Upper lobe of left lung (tissue), 6 donors: Measurements from ENCODE around the gene GCHFR. TPM values are rescaled to one million over a fixed set of nuclear protein-coding genes. Genes with fewer than 3 reads are reported as not detected.

ENCODE experiments used
- ATAC-seq, 2 donors: fragments of 200-7000 bp; cut with Tn5 transposase; one replicate each; pipeline ENCODE4 v1.9.1; 2022; ENCODE audit warnings: mild to moderate bottlenecking in 2 of 2, moderate library complexity in 2 of 2; ENCODE audit not compliant: low FRiP score in 2 of 2
- DNase-seq, 2 donors: peaks; one replicate each; pipeline ENCODE4 v3.0.0-alpha.2; 2019 to 2020
- H3K27ac ChIP-seq, 4 donors: fragments of 200-600 bp; sonication (generic); one replicate each; pipeline ENCODE4 v1.5.1; 2016 to 2019
- H3K27me3 ChIP-seq, 4 donors: fragments of 200-600 bp; sonication (generic); one replicate each; pipeline ENCODE4 v1.5.1; 2017 to 2019
- H3K36me3 ChIP-seq, 4 donors: fragments of 200-600 bp; sonication (generic); one replicate each; pipeline ENCODE4 v1.5.1; 2016 to 2019
- H3K4me1 ChIP-seq, 4 donors: fragments of 200-600 bp; sonication (generic); one replicate each; pipeline ENCODE4 v1.5.1; 2018 to 2019
- H3K4me3 ChIP-seq, 4 donors: fragments of 200-600 bp; sonication (generic); one replicate each; pipeline ENCODE4 v1.5.1; 2017 to 2019; ENCODE audit warnings: mild to moderate bottlenecking in 2 of 4, moderate library complexity in 1 of 4
- H3K9me3 ChIP-seq, 4 donors: fragments of 200-600 bp; sonication (generic); one replicate each; pipeline ENCODE4 v1.5.1; 2018 to 2019
- EP300 ChIP-seq, 4 donors: sonication (generic); formaldehyde crosslinking; IDR thresholded peaks; one replicate each; pipeline ENCODE4 v1.5.1; 2017; ENCODE audit warnings: antibody characterized with exemption in 4 of 4, control low read depth in 2 of 4
- POLR2A ChIP-seq, 4 donors: fragments of 450-650 bp; IDR thresholded peaks; one replicate each; pipeline ENCODE4 v1.5.1; 2016 to 2017; ENCODE audit warnings: antibody characterized with exemption in 4 of 4, mild to moderate bottlenecking in 2 of 4
- POLR2AphosphoS5 ChIP-seq, 2 donors: sonication (generic); formaldehyde crosslinking; IDR thresholded peaks; one replicate each; pipeline ENCODE4 v1.5.1; 2017; ENCODE audit warnings: antibody characterized with exemption in 2 of 2
- WGBS, 2 donors: methylation state at CpG; one replicate each; pipeline ENCODE4 v1.1.5; 2017 to 2018; 5-methylcytosine and 5-hydroxymethylcytosine counted together
- total RNA-seq, 6 donors: library from RNA; depleted of rRNA in 4 of 6; stranded (reverse); fragments of >200 nt in 4 of 6; gene quantifications; one replicate each; pipeline versions ENCODE4 v1.1.0 to v1.2.1, GENCODE V29; 2016 to 2021
- TF ChIP-seq, protein P1 (sequence below), 6 experiments: fragments of 450-650 bp in 4 of 6; fragments of 200-600 bp in 2 of 6; sonication (generic) in 2 of 6; IDR thresholded peaks; one replicate each; pipeline ENCODE4 v1.5.1; 2016 to 2019; ENCODE audit warnings: antibody characterized with exemption in 6 of 6
- donor health status: DM: no; HTN: no; CAD: no; lungs with moderate emphysema.
- donor health status: DM: no; HTN: yes; CAD: no; lungs with severe emphysema.

The GCHFR gene
- total RNA-seq, 6 donors from 2014 or later: 84.9 to 206 (median 105) TPM

DNA sequence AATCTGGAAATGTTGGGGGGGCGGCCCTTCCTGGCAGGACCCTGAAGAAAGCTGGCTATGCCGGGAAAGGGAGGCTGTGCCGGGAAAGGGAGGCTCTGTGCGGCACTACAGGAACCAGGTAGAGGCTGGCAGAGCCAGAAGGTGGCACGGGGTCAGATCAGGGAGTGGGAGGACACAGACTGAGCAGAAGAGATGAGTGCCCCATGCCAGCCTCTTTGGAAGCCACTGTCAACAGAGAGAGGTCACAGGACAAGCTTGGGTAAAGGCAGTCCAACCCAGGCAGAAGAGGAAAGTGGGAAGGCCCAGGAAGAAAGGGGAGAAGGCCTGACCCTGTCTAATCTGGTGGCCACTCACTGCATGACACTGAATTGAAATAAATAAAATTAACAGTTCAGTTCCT is 7.4 kb downstream of the GCHFR start:
- H3K27ac ChIP-seq: peak overlapping the region in 2 of 4 donors; percentile 75 to 81
- TF ChIP-seq, protein P1, sequence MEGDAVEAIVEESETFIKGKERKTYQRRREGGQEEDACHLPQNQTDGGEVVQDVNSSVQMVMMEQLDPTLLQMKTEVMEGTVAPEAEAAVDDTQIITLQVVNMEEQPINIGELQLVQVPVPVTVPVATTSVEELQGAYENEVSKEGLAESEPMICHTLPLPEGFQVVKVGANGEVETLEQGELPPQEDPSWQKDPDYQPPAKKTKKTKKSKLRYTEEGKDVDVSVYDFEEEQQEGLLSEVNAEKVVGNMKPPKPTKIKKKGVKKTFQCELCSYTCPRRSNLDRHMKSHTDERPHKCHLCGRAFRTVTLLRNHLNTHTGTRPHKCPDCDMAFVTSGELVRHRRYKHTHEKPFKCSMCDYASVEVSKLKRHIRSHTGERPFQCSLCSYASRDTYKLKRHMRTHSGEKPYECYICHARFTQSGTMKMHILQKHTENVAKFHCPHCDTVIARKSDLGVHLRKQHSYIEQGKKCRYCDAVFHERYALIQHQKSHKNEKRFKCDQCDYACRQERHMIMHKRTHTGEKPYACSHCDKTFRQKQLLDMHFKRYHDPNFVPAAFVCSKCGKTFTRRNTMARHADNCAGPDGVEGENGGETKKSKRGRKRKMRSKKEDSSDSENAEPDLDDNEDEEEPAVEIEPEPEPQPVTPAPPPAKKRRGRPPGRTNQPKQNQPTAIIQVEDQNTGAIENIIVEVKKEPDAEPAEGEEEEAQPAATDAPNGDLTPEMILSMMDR (IDR thresholded peaks at IDR 0.05): no peak
- TF ChIP-seq POLR2AphosphoS5 (IDR thresholded peaks at IDR 0.05) (no peak), EP300 (IDR thresholded peaks at IDR 0.05) (no peak), POLR2A (IDR thresholded peaks at IDR 0.05) (no peak)
- no peaks in the 10 kb centered on the region for H3K27me3 ChIP-seq
- ATAC-seq (no peak), DNase-seq (no peak)
- peaks cover 11 to 41% (median 26%) of the 10 kb centered on the region in 4 donors for H3K4me1 ChIP-seq
- 93 to 94% methylated on average over 5 of the region's 5 CpGs for WGBS, 2 donors
- peaks cover 5 to 79% (median 58%) of the 10 kb centered on the region in 4 donors for H3K36me3 ChIP-seq
- no peaks in the 10 kb centered on the region for H3K9me3 ChIP-seq
- H3K4me3 ChIP-seq: no peak overlapping the region

DNA sequence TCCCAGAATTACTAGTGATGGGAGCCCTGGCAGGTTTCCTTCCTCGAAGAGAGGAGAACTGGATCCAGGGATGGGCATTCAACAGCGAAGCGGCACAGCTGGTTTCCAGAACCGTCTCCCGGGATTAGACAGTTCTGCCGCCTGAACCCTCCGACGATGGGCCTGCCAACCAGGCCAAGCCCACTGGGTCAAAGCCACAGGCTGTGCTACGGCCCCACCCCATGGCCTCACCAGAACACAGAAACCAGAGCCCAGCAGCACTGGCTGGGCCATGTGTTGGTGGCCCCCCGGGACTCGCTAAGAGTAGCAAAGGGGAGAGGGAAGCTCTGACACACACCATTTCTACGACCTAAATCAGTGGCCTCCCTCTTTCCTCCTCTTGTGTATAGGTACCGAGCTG is 8.1 kb downstream of the GCHFR start:
- WGBS, 2 donors: 91% methylated on average over 9 to 11 of the region's 13 CpGs
- H3K9me3 ChIP-seq: no peaks in the 10 kb centered on the region
- no peak overlapping the region for H3K27ac ChIP-seq
- H3K27me3 ChIP-seq: no peaks in the 10 kb centered on the region
- H3K4me1 ChIP-seq: peaks cover 11 to 49% (median 28%) of the 10 kb centered on the region in 4 donors
- DNase-seq (peak in 1 of 2 donors; percentile 54), ATAC-seq (no peak)
- no peak for TF ChIP-seq EP300 (IDR thresholded peaks at IDR 0.05)
- TF ChIP-seq POLR2AphosphoS5 (IDR thresholded peaks at IDR 0.05): no peak
- no peak for TF ChIP-seq POLR2A (IDR thresholded peaks at IDR 0.05)
- TF ChIP-seq, protein P1 (IDR thresholded peaks at IDR 0.05): no peak
- peaks cover 5 to 84% (median 62%) of the 10 kb centered on the region in 4 donors for H3K36me3 ChIP-seq
- H3K4me3 ChIP-seq: no peak overlapping the region

DNA sequence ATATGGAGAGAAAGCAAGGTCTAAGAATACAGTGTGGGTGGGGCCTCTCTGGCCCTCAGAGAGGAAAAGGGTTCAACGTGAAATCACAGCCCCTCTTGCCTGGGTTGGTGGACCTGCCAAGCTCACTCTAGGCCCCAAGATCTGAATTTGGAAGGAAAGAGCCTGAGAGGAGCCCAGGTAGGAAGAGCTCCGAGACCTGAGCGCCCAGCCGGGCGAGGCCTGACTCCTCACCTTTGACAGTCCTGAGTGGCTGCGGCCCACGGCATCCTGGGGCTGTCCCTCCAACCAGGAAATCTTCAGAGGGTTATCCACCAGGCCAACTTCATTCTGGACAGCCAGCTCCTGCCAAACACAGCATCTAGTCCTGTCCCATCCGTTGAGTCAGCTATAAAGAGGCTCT is 9.6 kb downstream of the GCHFR start:
- no peak for ATAC-seq
- Histone ChIP-seq H3K36me3 (peaks cover 6 to 84% (median 59%) of the 10 kb centered on the region in 4 donors), H3K27me3 (no peaks in the 10 kb centered on the region), H3K4me1 (peaks cover 11 to 36% (median 28%) of the 10 kb centered on the region in 4 donors), H3K9me3 (no peaks in the 10 kb centered on the region), H3K27ac (no peak overlapping the region), H3K4me3 (no peak overlapping the region)
- TF ChIP-seq EP300 (IDR thresholded peaks at IDR 0.05) (no peak), POLR2A (IDR thresholded peaks at IDR 0.05) (no peak), POLR2AphosphoS5 (IDR thresholded peaks at IDR 0.05) (no peak)
- TF ChIP-seq, protein P1 (IDR thresholded peaks at IDR 0.05): no peak
- WGBS, 2 donors: 84 to 96% methylated on average over 6 to 8 of the region's 8 CpGs
- DNase-seq: no peak

DNA sequence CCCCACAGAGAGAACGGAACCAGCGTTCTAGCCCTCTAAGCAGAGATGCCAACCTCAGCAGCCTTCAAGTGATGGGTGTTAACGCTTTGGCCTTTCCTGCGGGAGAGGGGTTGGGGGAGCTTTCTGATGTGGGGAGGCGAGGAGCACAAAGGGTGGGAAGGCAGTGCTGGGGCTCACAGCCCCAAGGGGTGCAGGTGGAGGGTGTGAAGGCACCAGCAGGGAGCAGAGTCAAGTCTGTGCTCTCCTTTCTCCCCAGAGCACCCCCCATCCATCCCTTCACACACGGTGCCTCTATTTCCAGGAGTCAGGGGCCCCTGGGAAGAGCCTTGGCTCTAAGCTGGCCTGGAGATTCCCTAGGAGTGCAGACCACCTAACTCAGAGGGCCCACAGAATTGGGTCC is 10.0 kb downstream of the GCHFR start:
- Histone ChIP-seq H3K27me3 (no peaks in the 10 kb centered on the region), H3K27ac (no peak overlapping the region), H3K9me3 (no peaks in the 10 kb centered on the region), H3K4me3 (no peak overlapping the region), H3K4me1 (peaks cover 10 to 32% (median 24%) of the 10 kb centered on the region in 4 donors), H3K36me3 (peaks cover 10 to 84% (median 62%) of the 10 kb centered on the region in 4 donors)
- ATAC-seq: no peak
- 95 to 98% methylated on average over 5 to 6 of the region's 6 CpGs for WGBS, 2 donors
- TF ChIP-seq EP300 (IDR thresholded peaks at IDR 0.05) (no peak), POLR2A (IDR thresholded peaks at IDR 0.05) (no peak)
- TF ChIP-seq, protein P1 (IDR thresholded peaks at IDR 0.05): no peak
- no peak for DNase-seq

DNA sequence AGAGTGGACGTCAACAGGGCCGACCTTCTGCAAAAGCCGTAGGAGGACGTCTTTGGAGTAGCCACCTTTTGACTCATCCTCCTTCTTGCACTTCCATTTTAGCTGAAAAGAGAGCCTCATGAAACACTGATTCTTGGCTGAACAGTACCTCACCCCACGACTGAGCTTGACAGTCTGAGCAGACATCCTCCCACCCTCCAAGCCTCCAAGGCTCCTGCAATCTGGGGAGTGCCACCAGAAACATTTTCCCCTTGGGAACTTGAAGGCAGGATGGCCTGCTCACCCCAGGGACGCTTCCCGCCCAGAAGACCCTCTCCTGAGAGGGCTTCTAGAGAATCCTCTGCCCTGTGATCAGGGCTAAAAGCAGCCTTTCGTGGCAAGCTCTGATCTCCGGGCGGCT is 11.1 kb downstream of the GCHFR start:
- no peak for ATAC-seq
- no peak overlapping the region for H3K4me3 ChIP-seq
- H3K4me1 ChIP-seq: peaks cover 0 to 21% (median 13%) of the 10 kb centered on the region in 4 donors
- no peaks in the 10 kb centered on the region for H3K9me3 ChIP-seq
- TF ChIP-seq POLR2AphosphoS5 (IDR thresholded peaks at IDR 0.05) (no peak), EP300 (IDR thresholded peaks at IDR 0.05) (no peak), POLR2A (IDR thresholded peaks at IDR 0.05) (no peak)
- TF ChIP-seq, protein P1 (IDR thresholded peaks at IDR 0.05): no peak
- H3K27ac ChIP-seq: no peak overlapping the region
- WGBS, 2 donors: 92 to 93% methylated on average over 10 of the region's 10 CpGs
- peaks cover 15 to 91% (median 68%) of the 10 kb centered on the region in 4 donors for H3K36me3 ChIP-seq
- no peak for DNase-seq
- H3K27me3 ChIP-seq: no peaks in the 10 kb centered on the region
